H9 (cell line): ENCODE data around the gene NLRP1. TPM values are rescaled to one million over a fixed set of nuclear protein-coding genes. Genes with fewer than 3 reads are reported as not detected.
A peak's percentile ranks its signal among the peaks of the same experiment; 100 is the strongest.

Experiments
- DNase-seq: peaks from one replicate; pipeline ENCODE4 v3.0.0-alpha.2; 2017
- H2AFZ ChIP-seq: one replicate; pipeline ENCODE4 v1.6.1; 2013; ENCODE audit warnings: mild to moderate bottlenecking, low read length, control low read depth, moderate library complexity
- H2AK5ac ChIP-seq: 2 replicates; pipeline ENCODE4 v1.6.1; 2013; ENCODE audit warnings: low read length, control low read depth, mixed read lengths; ENCODE audit not compliant: insufficient read length
- H2BK120ac ChIP-seq: one replicate; pipeline ENCODE4 v1.6.1; 2013; ENCODE audit warnings: low read depth, mild to moderate bottlenecking, low read length, control low read depth, inconsistent platforms; ENCODE audit not compliant: poor library complexity, severe bottlenecking
- H2BK12ac ChIP-seq: 2 replicates; pipeline ENCODE4 v1.6.1; 2013; ENCODE audit warnings: low read length, control low read depth, mixed read lengths, low read depth; ENCODE audit not compliant: insufficient read length
- H2BK15ac ChIP-seq: 2 replicates; pipeline ENCODE4 v1.6.1; 2013; ENCODE audit warnings: low read depth, low read length, control low read depth
- H2BK20ac ChIP-seq: one replicate; pipeline ENCODE4 v1.6.1; 2013; ENCODE audit warnings: low read depth, mild to moderate bottlenecking, low read length, control low read depth, inconsistent platforms; ENCODE audit not compliant: poor library complexity, severe bottlenecking
- H2BK5ac ChIP-seq: 2 replicates; pipeline ENCODE4 v1.6.1; 2013; ENCODE audit warnings: low read length, control low read depth, mixed read lengths; ENCODE audit not compliant: insufficient read length
- H3K14ac ChIP-seq: 2 replicates; pipeline ENCODE4 v1.6.1; 2013; ENCODE audit warnings: low read length, control low read depth; ENCODE audit not compliant: insufficient read depth
- H3K18ac ChIP-seq: 2 replicates; pipeline ENCODE4 v1.6.1; 2013; ENCODE audit warnings: low read depth, mild to moderate bottlenecking, mixed read lengths, low read length, control low read depth; ENCODE audit not compliant: insufficient read length
- H3K23ac ChIP-seq: 2 replicates; pipeline ENCODE4 v1.6.1; 2013; ENCODE audit warnings: low read length, control low read depth, mixed read lengths, low read depth; ENCODE audit not compliant: insufficient read length
- H3K23me2 ChIP-seq: 2 replicates; pipeline ENCODE4 v1.6.1; 2013; ENCODE audit warnings: low read depth, mild to moderate bottlenecking, mixed read lengths, low read length, control low read depth; ENCODE audit not compliant: insufficient read length, poor library complexity, severe bottlenecking
- H3K27ac ChIP-seq: 2 replicates; pipeline ENCODE4 v1.5.1; 2013; ENCODE audit warnings: low read length, control low read depth, mixed read lengths, low read depth; ENCODE audit not compliant: insufficient read length
- H3K27me3 ChIP-seq: 2 replicates; pipeline ENCODE4 v1.6.1; 2013; ENCODE audit warnings: low read length, control low read depth, inconsistent platforms; ENCODE audit not compliant: insufficient read depth
- H3K4ac ChIP-seq: 2 replicates; pipeline ENCODE4 v1.6.1; 2013; ENCODE audit warnings: low read depth, mild to moderate bottlenecking, control low read depth, inconsistent platforms, low read length, moderate library complexity
- H3K4me1 ChIP-seq: 2 replicates; pipeline ENCODE4 v1.6.1; 2013; ENCODE audit warnings: low read length, control low read depth, inconsistent platforms; ENCODE audit not compliant: insufficient read depth
- H3K4me2 ChIP-seq: 2 replicates; pipeline ENCODE4 v1.6.1; 2013; ENCODE audit warnings: low read length, control low read depth, mixed read lengths; ENCODE audit not compliant: insufficient read length, insufficient read depth
- H3K56ac ChIP-seq: 2 replicates; pipeline ENCODE4 v1.6.1; 2013; ENCODE audit warnings: low read depth, mild to moderate bottlenecking, mixed read lengths, low read length, control low read depth; ENCODE audit not compliant: insufficient read length
- H3K79me1 ChIP-seq: 2 replicates; pipeline ENCODE4 v1.6.1; 2013; ENCODE audit warnings: low read depth, mild to moderate bottlenecking, moderate library complexity, low read length, control low read depth, inconsistent platforms; ENCODE audit not compliant: insufficient read depth, poor library complexity, severe bottlenecking
- H3K79me2 ChIP-seq: 2 replicates; pipeline ENCODE4 v1.6.1; 2013; ENCODE audit warnings: low read length, control low read depth, inconsistent platforms; ENCODE audit not compliant: insufficient read depth
- H3K9ac ChIP-seq: 2 replicates; pipeline ENCODE4 v1.6.1; 2013; ENCODE audit warnings: low read length, control low read depth, mixed read lengths; ENCODE audit not compliant: insufficient read length; ENCODE audit errors: extremely low read depth
- H3K9me3 ChIP-seq: one replicate; pipeline ENCODE4 v1.6.1; 2013; ENCODE audit warnings: low read depth, low read length, inconsistent platforms; ENCODE audit not compliant: control insufficient read depth
- H3T11ph ChIP-seq: one replicate; pipeline ENCODE4 v1.6.1; 2013; ENCODE audit warnings: mild to moderate bottlenecking, low read length, control low read depth, inconsistent platforms
- H4K20me1 ChIP-seq: one replicate; pipeline ENCODE4 v1.6.1; 2013; ENCODE audit not compliant: control insufficient read depth, insufficient read length, insufficient read depth
- H4K5ac ChIP-seq: 2 replicates; pipeline ENCODE4 v1.6.1; 2013; ENCODE audit warnings: low read depth, mild to moderate bottlenecking, mixed read lengths, low read length, control low read depth; ENCODE audit not compliant: insufficient read length
- H4K8ac ChIP-seq: replicated peaks from 2 replicates; pipeline ENCODE4 v1.6.1; 2013; ENCODE audit warnings: low read length, control low read depth, mixed read lengths, low read depth; ENCODE audit not compliant: insufficient read length
- H4K91ac ChIP-seq: 2 replicates; pipeline ENCODE4 v1.6.1; 2013; ENCODE audit warnings: low read depth, mild to moderate bottlenecking, moderate library complexity, mixed read lengths, low read length, control low read depth; ENCODE audit not compliant: insufficient read length
- H3K27ac Mint-ChIP-seq, 3 experiments: 2 replicates in 2 of 3; 3 replicates in 1 of 3; pipeline ENCODE4 v1.8.0; 2020 to 2021; ENCODE audit warnings: mixed read lengths in 3 of 3, mild to moderate bottlenecking in 1 of 3, moderate library complexity in 1 of 3
- H3K27me3 Mint-ChIP-seq: 2 replicates; pipeline ENCODE4 v1.8.0; 2021; ENCODE audit warnings: low read depth, mild to moderate bottlenecking, moderate library complexity, mixed read lengths
- H3K36me3 Mint-ChIP-seq, 3 experiments: 2 replicates in 2 of 3; 3 replicates in 1 of 3; pipeline ENCODE4 v1.8.0; 2020 to 2021; ENCODE audit warnings: low read depth in 3 of 3, mixed read lengths in 3 of 3; ENCODE audit not compliant: insufficient read depth in 1 of 3
- H3K4me1 Mint-ChIP-seq, 2 experiments: 2 replicates each; pipeline ENCODE4 v1.8.0; 2020; ENCODE audit warnings: mixed read lengths in 2 of 2
- H3K4me3 Mint-ChIP-seq, 2 experiments: 2 replicates in 1 of 2; 3 replicates in 1 of 2; pipeline ENCODE4 v1.8.0; 2020 to 2021; ENCODE audit warnings: mild to moderate bottlenecking in 2 of 2, mixed read lengths in 2 of 2, moderate library complexity in 1 of 2
- H3K9me3 Mint-ChIP-seq, 2 experiments: 2 replicates in 1 of 2; 3 replicates in 1 of 2; pipeline ENCODE4 v1.8.0; 2020; ENCODE audit warnings: mild to moderate bottlenecking in 2 of 2, mixed read lengths in 2 of 2, moderate library complexity in 1 of 2
- whole genome bisulfite sequencing: extraction: QIAGEN DNeasy Blood & Tissue Kit; methylation state at CpG from one replicate; pipeline ENCODE4 v1.1.7; 2013; ENCODE audit warnings: missing lambda C conversion rate, low lambda C conversion rate, mixed read lengths; ENCODE audit not compliant: insufficient read length; ENCODE audit errors: extremely low coverage; 5-methylcytosine and 5-hydroxymethylcytosine counted together
- total RNA-seq: library from RNA; stranded (reverse); gene quantifications from 2 replicates; pipeline ENCODE4 v1.2.1, GENCODE V29; 2021
- TF ChIP-seq, protein P1 (sequence below): fragments of 200-600 bp; sonication (generic); conservative IDR thresholded peaks from 3 replicates; pipeline ENCODE4 v1.8.0; 2021; ENCODE audit warnings: antibody characterized with exemption, mild to moderate bottlenecking

The NLRP1 gene
- total RNA-seq, 1 experiment from 2014 or later, result 12.1 TPM

DNA sequence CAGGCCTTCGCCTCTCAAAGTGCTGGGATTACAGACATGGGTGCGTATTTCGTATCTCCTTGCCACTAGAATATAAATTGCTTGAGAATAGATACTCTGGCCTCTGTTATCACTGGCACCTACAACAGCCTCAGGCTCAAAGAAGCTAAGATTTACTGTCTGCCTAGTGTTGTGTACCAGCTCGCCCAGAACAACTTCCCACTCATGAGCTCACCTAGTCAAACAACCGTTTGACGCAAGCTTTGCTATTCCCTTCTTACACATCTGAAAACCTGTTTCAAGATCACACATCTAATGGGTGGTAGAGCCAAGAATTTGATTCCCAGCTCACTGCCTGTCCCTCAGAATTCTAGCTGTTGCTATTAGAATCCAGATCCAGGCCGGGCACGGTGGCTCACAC, 73.5 kb downstream of the NLRP1 start:
- no peak overlapping the region for H4K8ac ChIP-seq
- peak; percentile 19 for DNase-seq

More for the DNA sequence above, 73.5 kb downstream of the NLRP1 start:
- no peak overlapping the region for H4K5ac ChIP-seq
- no peak overlapping the region for H3K23ac ChIP-seq
- H3K4me3 Mint-ChIP-seq, result no peak overlapping the region
- H3K79me2 ChIP-seq, result no peaks in the 10 kb centered on the region
- H3K4me1 Mint-ChIP-seq, result peaks cover 8 to 12% of the 10 kb centered on the region in 2 experiments
- H3K27ac ChIP-seq, result no peak overlapping the region
- no peaks in the 10 kb centered on the region for H4K20me1 ChIP-seq
- no peak overlapping the region for H3K14ac ChIP-seq
- no peaks in the 10 kb centered on the region for H3K9me3 Mint-ChIP-seq
- no peaks in the 10 kb centered on the region for H3K9me3 ChIP-seq
- no peaks in the 10 kb centered on the region for H3K23me2 ChIP-seq
- no peak overlapping the region for H2AK5ac ChIP-seq
- no peak overlapping the region for H4K91ac ChIP-seq
- no peaks in the 10 kb centered on the region for H3K27me3 ChIP-seq
- no peak overlapping the region for H3K18ac ChIP-seq
- H2BK12ac ChIP-seq, result no peak overlapping the region
- H2BK5ac ChIP-seq, result no peak overlapping the region
- H3K27ac Mint-ChIP-seq, result no peak overlapping the region
- TF ChIP-seq, protein P1, sequence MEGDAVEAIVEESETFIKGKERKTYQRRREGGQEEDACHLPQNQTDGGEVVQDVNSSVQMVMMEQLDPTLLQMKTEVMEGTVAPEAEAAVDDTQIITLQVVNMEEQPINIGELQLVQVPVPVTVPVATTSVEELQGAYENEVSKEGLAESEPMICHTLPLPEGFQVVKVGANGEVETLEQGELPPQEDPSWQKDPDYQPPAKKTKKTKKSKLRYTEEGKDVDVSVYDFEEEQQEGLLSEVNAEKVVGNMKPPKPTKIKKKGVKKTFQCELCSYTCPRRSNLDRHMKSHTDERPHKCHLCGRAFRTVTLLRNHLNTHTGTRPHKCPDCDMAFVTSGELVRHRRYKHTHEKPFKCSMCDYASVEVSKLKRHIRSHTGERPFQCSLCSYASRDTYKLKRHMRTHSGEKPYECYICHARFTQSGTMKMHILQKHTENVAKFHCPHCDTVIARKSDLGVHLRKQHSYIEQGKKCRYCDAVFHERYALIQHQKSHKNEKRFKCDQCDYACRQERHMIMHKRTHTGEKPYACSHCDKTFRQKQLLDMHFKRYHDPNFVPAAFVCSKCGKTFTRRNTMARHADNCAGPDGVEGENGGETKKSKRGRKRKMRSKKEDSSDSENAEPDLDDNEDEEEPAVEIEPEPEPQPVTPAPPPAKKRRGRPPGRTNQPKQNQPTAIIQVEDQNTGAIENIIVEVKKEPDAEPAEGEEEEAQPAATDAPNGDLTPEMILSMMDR, result no peak
- H2BK15ac ChIP-seq, result no peak overlapping the region
- no peak overlapping the region for H3K9ac ChIP-seq
- H3K79me1 ChIP-seq, result no peaks in the 10 kb centered on the region
- H3K27me3 Mint-ChIP-seq, result peaks cover 9% of the 10 kb centered on the region
- H2BK120ac ChIP-seq, result no peak overlapping the region
- no peak overlapping the region for H3T11ph ChIP-seq
- WGBS, result no CpG with 5 or more reads among the region's 8 CpGs
- H2BK20ac ChIP-seq, result no peak overlapping the region
- no peaks in the 10 kb centered on the region for H3K4me1 ChIP-seq
- H3K4ac ChIP-seq, result no peak overlapping the region
- no peak overlapping the region for H3K4me2 ChIP-seq
- H3K36me3 Mint-ChIP-seq, result no peaks in the 10 kb centered on the region
- H3K56ac ChIP-seq, result no peak overlapping the region
- H2AFZ ChIP-seq, result no peak overlapping the region
